Lower leg skin (tissue), 3 donors: ENCODE measurements around the gene FATE1.

Source experiments
- CTCF ChIP-seq, 3 donors: fragments of 450-650 bp; IDR thresholded peaks; one replicate each; pipeline ENCODE4 v1.5.1; 2016; ENCODE audit warnings: antibody characterized with exemption in 3 of 3, mild to moderate bottlenecking in 3 of 3, moderate library complexity in 2 of 3
- POLR2A ChIP-seq, 2 donors: fragments of 450-650 bp; IDR thresholded peaks; one replicate each; pipeline ENCODE4 v1.6.1; 2016 to 2017; ENCODE audit warnings: antibody characterized with exemption in 2 of 2, mild to moderate bottlenecking in 1 of 2, moderate library complexity in 1 of 2

- TF ChIP-seq CTCF (IDR thresholded peaks at IDR 0.05) (no peak), POLR2A (IDR thresholded peaks at IDR 0.05) (no peak)
These were observed 47.9 kb downstream of the FATE1 start for GRCh38 chrX:151763711-151764110.
